Hepatocyte (in vitro differentiated cells): ENCODE results near the gene SYT8. TPM values are rescaled to one million over a fixed set of nuclear protein-coding genes. Genes with fewer than 3 reads are reported as not detected.
"Not testable (repeated sequence)": the region's sequence is repeated elsewhere in the genome, so short reads cannot be mapped to it uniquely, and the experiment has no call there.

ENCODE experiments used
- DNase-seq: peaks from one replicate; pipeline ENCODE4 v3.0.0-alpha.2; 2016; ENCODE audit warnings: low spot score
- H2AFZ ChIP-seq: fragments of 200-600 bp; sonication (generic); 2 replicates; pipeline ENCODE4 v1.6.0; 2016; ENCODE audit warnings: antibody characterized with exemption, mild to moderate bottlenecking
- H3K27ac ChIP-seq: fragments of 200-600 bp; sonication (generic); 2 replicates; pipeline ENCODE4 v1.5.1; 2016; ENCODE audit warnings: mild to moderate bottlenecking
- H3K27me3 ChIP-seq: fragments of 200-600 bp; sonication (generic); 2 replicates; pipeline ENCODE4 v1.6.1; 2016
- H3K36me3 ChIP-seq: fragments of 200-600 bp; sonication (generic); replicated peaks from 2 replicates; pipeline ENCODE4 v1.5.1; 2016; ENCODE audit warnings: low read depth; ENCODE audit not compliant: insufficient read depth
- H3K4me1 ChIP-seq: fragments of 200-600 bp; sonication (generic); 2 replicates; pipeline ENCODE4 v1.5.1; 2016; ENCODE audit warnings: mild to moderate bottlenecking, moderate library complexity; ENCODE audit not compliant: insufficient read depth
- H3K4me2 ChIP-seq: fragments of 200-600 bp; sonication (generic); 2 replicates; pipeline ENCODE4 v1.6.0; 2016
- H3K4me3 ChIP-seq: fragments of 200-600 bp; sonication (generic); 2 replicates; pipeline ENCODE4 v1.5.1; 2016; ENCODE audit warnings: mild to moderate bottlenecking
- H3K79me2 ChIP-seq: fragments of 200-600 bp; sonication (generic); 2 replicates; pipeline ENCODE4 v1.6.0; 2017; ENCODE audit warnings: mild to moderate bottlenecking
- H3K9me2 ChIP-seq: fragments of 200-600 bp; sonication (generic); replicated peaks from 2 replicates; pipeline ENCODE4 v1.6.0; 2017; ENCODE audit warnings: mild to moderate bottlenecking; ENCODE audit not compliant: insufficient read depth
- H3K9me3 ChIP-seq: fragments of 200-600 bp; sonication (generic); 2 replicates; pipeline ENCODE4 v1.5.1; 2016; ENCODE audit warnings: low read depth, mild to moderate bottlenecking
- H4K20me1 ChIP-seq: fragments of 200-600 bp; sonication (generic); 2 replicates; pipeline ENCODE4 v1.6.0; 2016; ENCODE audit warnings: mild to moderate bottlenecking; ENCODE audit not compliant: insufficient read depth, poor library complexity, severe bottlenecking
- CTCF ChIP-seq: fragments of 200-600 bp; sonication (generic); IDR thresholded peaks from 2 replicates; pipeline ENCODE4 v1.5.1; 2016; ENCODE audit warnings: antibody characterized with exemption, mild to moderate bottlenecking; ENCODE audit not compliant: poor library complexity
- EZH2 ChIP-seq: fragments of 200-600 bp; sonication (generic); IDR thresholded peaks from 2 replicates; pipeline ENCODE4 v1.6.1; 2016; ENCODE audit warnings: antibody characterized with exemption, mild to moderate bottlenecking, borderline replicate concordance
- EZH2phosphoT487 ChIP-seq: fragments of 200-600 bp; sonication (generic); IDR thresholded peaks from one replicate; pipeline ENCODE4 v1.6.1; 2018; ENCODE audit warnings: antibody characterized with exemption, mild to moderate bottlenecking, low read depth, moderate library complexity; ENCODE audit not compliant: unreplicated experiment, severe bottlenecking
- WGBS: methylation state at CpG from one replicate; pipeline ENCODE4 v1.1.6; 2016; ENCODE audit warnings: low lambda C conversion rate; ENCODE audit errors: missing lambda C conversion rate; 5-methylcytosine and 5-hydroxymethylcytosine counted together
- polyA plus RNA-seq: library from polyadenylated mRNA; unstranded; fragments of >200 nt; fragmentation: Nextera tagmentation; extraction: Ambion mirVana; gene quantifications from 2 replicates; pipeline ENCODE4 v1.2.1, GENCODE V29; 2016
- total RNA-seq: library from RNA; depleted of rRNA; stranded (reverse); fragments of >200 nt; gene quantifications from 2 replicates; pipeline ENCODE4 v1.2.3, GENCODE V29; 2014

SYT8 gene
- total and polyA plus RNA-seq, 2 experiments from 2014 or later: 6.3 to 29.2 TPM

GRCh38 chr11:1797391-1798125 is 37.2 kb upstream of the SYT8 start:
- Histone ChIP-seq H3K4me2 (no peak overlapping the region), H3K36me3 (no peaks in the 10 kb centered on the region), H3K4me1 (peaks cover 5% of the 10 kb centered on the region), H4K20me1 (no peaks in the 10 kb centered on the region), H3K27me3 (no peaks in the 10 kb centered on the region), H3K79me2 (no peaks in the 10 kb centered on the region), H2AFZ (no peak overlapping the region), H3K9me3 (no peaks in the 10 kb centered on the region), H3K27ac (no peak overlapping the region), H3K4me3 (no peak overlapping the region), H3K9me2 (no peaks in the 10 kb centered on the region)
- no peak for DNase-seq
- no peak for TF ChIP-seq EZH2phosphoT487
- 91% methylated on average over 14 of the region's 14 CpGs for WGBS

- 95% methylated on average over 20 of the region's 20 CpGs for WGBS
These were observed 31.5 kb upstream of the SYT8 start for GRCh38 chr11:1803246-1803645.

GRCh38 chr11:1803835-1804519 is 30.8 kb upstream of the SYT8 start:
- H3K9me3 ChIP-seq, H3K4me3 ChIP-seq, H3K9me2 ChIP-seq, H3K79me2 ChIP-seq, H3K27ac ChIP-seq, H2AFZ ChIP-seq, H3K36me3 ChIP-seq, H3K4me2 ChIP-seq, DNase-seq, H4K20me1 ChIP-seq, H3K27me3 ChIP-seq: not testable (repeated sequence)
- H3K4me1 ChIP-seq: peaks cover 11% of the 10 kb centered on the region
- 94% methylated on average over 10 of the region's 42 CpGs for WGBS

More at GRCh38 chr11:1803246-1803645, 31.5 kb upstream of the SYT8 start:
- no peaks in the 10 kb centered on the region for H4K20me1 ChIP-seq
- no peaks in the 10 kb centered on the region for H3K9me2 ChIP-seq
- no peak overlapping the region for H2AFZ ChIP-seq
- no peak overlapping the region for H3K4me3 ChIP-seq
- no peaks in the 10 kb centered on the region for H3K27me3 ChIP-seq
- no peak for DNase-seq
- no peak overlapping the region for H3K4me2 ChIP-seq
- H3K4me1 ChIP-seq: peaks cover 11% of the 10 kb centered on the region
- no peak overlapping the region for H3K27ac ChIP-seq
- H3K9me3 ChIP-seq: no peaks in the 10 kb centered on the region
- H3K36me3 ChIP-seq: no peaks in the 10 kb centered on the region
- no peak for TF ChIP-seq CTCF
- TF ChIP-seq EZH2phosphoT487: no peak
- no peak for TF ChIP-seq EZH2
- no peaks in the 10 kb centered on the region for H3K79me2 ChIP-seq

GRCh38 chr11:1805525-1805924 is 29.3 kb upstream of the SYT8 start:
- Histone ChIP-seq H3K27ac (no peak overlapping the region), H3K4me2 (no peak overlapping the region), H3K9me3 (no peaks in the 10 kb centered on the region), H3K4me1 (peaks cover 11% of the 10 kb centered on the region), H2AFZ (no peak overlapping the region), H3K79me2 (no peaks in the 10 kb centered on the region), H3K27me3 (no peaks in the 10 kb centered on the region), H4K20me1 (no peaks in the 10 kb centered on the region), H3K4me3 (no peak overlapping the region), H3K36me3 (no peaks in the 10 kb centered on the region), H3K9me2 (no peaks in the 10 kb centered on the region)
- DNase-seq: no peak
- 97% methylated on average over 15 of the region's 15 CpGs for WGBS
- TF ChIP-seq EZH2phosphoT487: no peak
- TF ChIP-seq EZH2: no peak
- TF ChIP-seq CTCF: no peak
